Measurements from ENCODE around the gene USF3.

Gene USF3

DNA sequence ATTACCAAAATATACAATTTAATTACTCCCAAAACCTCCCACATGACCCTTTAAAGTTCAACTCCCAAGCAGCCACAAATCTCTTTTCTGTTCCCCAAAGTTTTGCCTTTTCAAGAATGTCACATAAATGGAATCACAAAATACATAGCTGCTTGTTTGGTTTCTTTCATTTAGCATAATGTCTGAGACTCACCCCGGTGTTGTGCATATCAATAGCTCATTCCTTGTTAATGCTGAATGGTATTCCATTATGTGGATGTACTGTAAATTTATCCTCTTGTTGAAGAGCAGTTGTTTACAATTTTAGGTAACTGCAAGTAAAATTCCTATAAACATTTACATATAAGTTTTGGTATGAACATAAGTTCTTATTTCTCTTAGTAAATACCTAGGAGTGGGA, 34.1 kb upstream of the USF3 start:
- H3K9me3 ChIP-seq (ENCODE audit: insufficient read depth, low read length), result no peaks in the 10 kb centered on the region
- no peaks in the 10 kb centered on the region for H3K9me2 ChIP-seq (replicated peaks; ENCODE audit: insufficient read depth, low read length)
- peaks cover 10% of the 10 kb centered on the region for H3F3A ChIP-seq (ENCODE audit: insufficient read depth)
- no peak overlapping the region for H2AFZ ChIP-seq (ENCODE audit: low read depth, low read length, severe bottlenecking)
- H4K20me1 ChIP-seq (ENCODE audit: low read depth, low read length), result peaks cover 75% of the 10 kb centered on the region
- H3K79me2 ChIP-seq (ENCODE audit: insufficient read depth, low read length), result peaks cover 100% of the 10 kb centered on the region
- H3K4me3 ChIP-seq (ENCODE audit: insufficient read depth, low read length, poor library complexity, severe bottlenecking), result no peak overlapping the region
- H3K36me3 ChIP-seq (ENCODE audit: low read length), result peaks cover 58% of the 10 kb centered on the region
- H3K27me3 ChIP-seq (ENCODE audit: low read length), result no peaks in the 10 kb centered on the region
- H3K4me2 ChIP-seq (ENCODE audit: low read depth, low read length, poor library complexity, severe bottlenecking), result no peak overlapping the region
- H3K27ac ChIP-seq (ENCODE audit: low read depth, low read length), result no peak overlapping the region
- no peak for TF ChIP-seq EZH2phosphoT487 (conservative IDR thresholded peaks at IDR 0.05; ENCODE audit: low read length)
- TF ChIP-seq, protein P1, sequence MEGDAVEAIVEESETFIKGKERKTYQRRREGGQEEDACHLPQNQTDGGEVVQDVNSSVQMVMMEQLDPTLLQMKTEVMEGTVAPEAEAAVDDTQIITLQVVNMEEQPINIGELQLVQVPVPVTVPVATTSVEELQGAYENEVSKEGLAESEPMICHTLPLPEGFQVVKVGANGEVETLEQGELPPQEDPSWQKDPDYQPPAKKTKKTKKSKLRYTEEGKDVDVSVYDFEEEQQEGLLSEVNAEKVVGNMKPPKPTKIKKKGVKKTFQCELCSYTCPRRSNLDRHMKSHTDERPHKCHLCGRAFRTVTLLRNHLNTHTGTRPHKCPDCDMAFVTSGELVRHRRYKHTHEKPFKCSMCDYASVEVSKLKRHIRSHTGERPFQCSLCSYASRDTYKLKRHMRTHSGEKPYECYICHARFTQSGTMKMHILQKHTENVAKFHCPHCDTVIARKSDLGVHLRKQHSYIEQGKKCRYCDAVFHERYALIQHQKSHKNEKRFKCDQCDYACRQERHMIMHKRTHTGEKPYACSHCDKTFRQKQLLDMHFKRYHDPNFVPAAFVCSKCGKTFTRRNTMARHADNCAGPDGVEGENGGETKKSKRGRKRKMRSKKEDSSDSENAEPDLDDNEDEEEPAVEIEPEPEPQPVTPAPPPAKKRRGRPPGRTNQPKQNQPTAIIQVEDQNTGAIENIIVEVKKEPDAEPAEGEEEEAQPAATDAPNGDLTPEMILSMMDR (IDR thresholded peaks at IDR 0.05; ENCODE audit: insufficient read depth, low read length, poor library complexity, severe bottlenecking), result no peak
- H3K9ac ChIP-seq (ENCODE audit: low read length), result no peak overlapping the region

DNA sequence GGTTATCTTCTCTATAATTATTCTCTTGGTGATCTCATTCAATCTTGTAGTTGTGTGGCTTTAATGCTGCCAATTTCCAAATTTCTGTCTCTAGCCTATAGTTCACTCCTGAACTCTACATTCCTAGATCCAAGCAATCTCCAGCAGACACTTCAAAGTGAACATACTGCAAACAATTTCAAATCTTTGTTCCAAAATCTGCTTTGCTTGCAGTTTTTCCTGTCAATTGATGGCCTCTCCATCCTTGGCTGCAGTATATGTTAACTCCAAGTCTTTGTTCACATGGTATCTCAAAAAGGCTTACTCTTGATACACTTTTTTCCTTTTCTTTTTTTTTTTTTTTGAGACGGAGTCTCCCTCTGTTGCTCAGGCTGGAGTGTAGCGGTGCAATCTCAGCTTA, 32.2 kb upstream of the USF3 start:
- Histone ChIP-seq H3K27ac (ENCODE audit: low read depth, low read length) (no peak overlapping the region), H3K9me2 (replicated peaks; ENCODE audit: insufficient read depth, low read length) (no peaks in the 10 kb centered on the region), H3F3A (ENCODE audit: insufficient read depth) (peaks cover 4% of the 10 kb centered on the region; the same call in 1 of the 2 replicates), H3K27me3 (ENCODE audit: low read length) (no peaks in the 10 kb centered on the region), H3K36me3 (ENCODE audit: low read length) (peaks cover 57% of the 10 kb centered on the region), H2AFZ (ENCODE audit: low read depth, low read length, severe bottlenecking) (no peak overlapping the region), H3K9ac (ENCODE audit: low read length) (no peak overlapping the region), H4K20me1 (ENCODE audit: low read depth, low read length) (peaks cover 77% of the 10 kb centered on the region), H3K4me3 (ENCODE audit: insufficient read depth, low read length, poor library complexity, severe bottlenecking) (no peak overlapping the region), H3K4me2 (ENCODE audit: low read depth, low read length, poor library complexity, severe bottlenecking) (no peak overlapping the region), H3K9me3 (ENCODE audit: insufficient read depth, low read length) (no peaks in the 10 kb centered on the region), H3K79me2 (ENCODE audit: insufficient read depth, low read length) (peaks cover 100% of the 10 kb centered on the region)
- TF ChIP-seq, protein P1 (IDR thresholded peaks at IDR 0.05; ENCODE audit: insufficient read depth, low read length, poor library complexity, severe bottlenecking), result no peak
- TF ChIP-seq EZH2phosphoT487 (conservative IDR thresholded peaks at IDR 0.05; ENCODE audit: low read length), result no peak

DNA sequence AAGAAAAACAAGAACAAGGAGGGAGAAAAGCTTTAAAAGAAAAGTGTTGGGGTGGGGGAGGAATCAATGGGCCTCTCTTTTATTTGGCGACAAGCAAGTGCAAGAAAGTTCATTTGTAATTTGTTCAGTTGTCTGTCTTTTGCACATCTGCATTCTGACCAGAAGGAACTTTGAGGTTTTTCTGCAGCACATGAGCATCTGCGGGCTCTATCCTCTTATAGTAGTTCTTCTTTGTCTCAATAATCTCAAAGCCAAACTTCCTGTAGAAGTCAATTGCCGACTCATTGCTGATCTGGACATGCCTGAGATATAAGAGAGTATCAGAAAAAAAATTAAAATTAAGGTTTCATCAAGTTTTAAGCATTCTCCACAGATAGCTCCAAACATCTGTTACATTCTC, 25.2 kb upstream of the USF3 start:
- TF ChIP-seq, protein P1 (IDR thresholded peaks at IDR 0.05; ENCODE audit: insufficient read depth, low read length, poor library complexity, severe bottlenecking), result no peak
- TF ChIP-seq EZH2phosphoT487 (conservative IDR thresholded peaks at IDR 0.05; ENCODE audit: low read length), result no peak
- no peak overlapping the region for H3K9ac ChIP-seq (ENCODE audit: low read length)
- no peak overlapping the region for H3K27ac ChIP-seq (ENCODE audit: low read depth, low read length)
- peaks cover 27% of the 10 kb centered on the region for H3F3A ChIP-seq (ENCODE audit: insufficient read depth)
- H3K79me2 ChIP-seq (ENCODE audit: insufficient read depth, low read length), result peaks cover 46% of the 10 kb centered on the region
- no peaks in the 10 kb centered on the region for H3K27me3 ChIP-seq (ENCODE audit: low read length)
- H3K36me3 ChIP-seq (ENCODE audit: low read length), result peaks cover 66% of the 10 kb centered on the region
- no peaks in the 10 kb centered on the region for H3K9me2 ChIP-seq (replicated peaks; ENCODE audit: insufficient read depth, low read length)
- H3K4me2 ChIP-seq (ENCODE audit: low read depth, low read length, poor library complexity, severe bottlenecking), result no peak overlapping the region
- no peaks in the 10 kb centered on the region for H3K9me3 ChIP-seq (ENCODE audit: insufficient read depth, low read length)
- no peak overlapping the region for H3K4me3 ChIP-seq (ENCODE audit: insufficient read depth, low read length, poor library complexity, severe bottlenecking)
- H2AFZ ChIP-seq (ENCODE audit: low read depth, low read length, severe bottlenecking), result no peak overlapping the region
- H4K20me1 ChIP-seq (ENCODE audit: low read depth, low read length), result peaks cover 40% of the 10 kb centered on the region

Measured in SU-DHL-6 (cell line).